ENCODE results near the gene HHATL. TPM values are rescaled to one million over a fixed set of nuclear protein-coding genes. Genes with fewer than 3 reads are reported as not detected.

The HHATL gene
- total and polyA plus RNA-seq, 10 of the 15 experiments (the other 5 are each of a cell fraction or from before 2014, with no cell fraction given): not detected

GRCh38 chr3:42697289-42698051, 5.1 kb downstream of the HHATL start:
- ChIA-PET SMC1A (ENCODE audit: uncharacterized antibody, unreplicated experiment) (no interaction called here), CTCF (no interaction called here), POLR2A (no interaction called here), RAD21 (ENCODE audit: unreplicated experiment) (no interaction called here)
- DNase-seq (ENCODE audit: low read depth, low spot score) (no peak), ATAC-seq (no peak), FAIRE-seq (no peak)
- Histone ChIP-seq H3K9ac (ENCODE audit: control insufficient read depth, insufficient read depth, low read length) (no peak overlapping the region), H3K27ac (ENCODE audit: control insufficient read depth, insufficient read depth) (no peak overlapping the region), H3K36me3 (ENCODE audit: control insufficient read depth in 2 of 2, insufficient read depth in 2 of 2, low read length in 1 of 2) (no peaks in the 10 kb centered on the region), H3K79me2 (ENCODE audit: control insufficient read depth, insufficient read depth, low read length) (no peaks in the 10 kb centered on the region), H4K20me1 (ENCODE audit: control insufficient read depth, insufficient read depth) (no peaks in the 10 kb centered on the region), H3K4me3 (no peak overlapping the region), H3K4me1 (ENCODE audit: control insufficient read depth, insufficient read depth, low read length) (no peaks in the 10 kb centered on the region), H2AFZ (ENCODE audit: control insufficient read depth, low read depth, low read length) (no peak overlapping the region), H3K4me2 (ENCODE audit: control insufficient read depth, insufficient read depth) (no peak overlapping the region), H3K9me3 (replicated peaks; ENCODE audit: control insufficient read depth, insufficient read depth, low read length) (no peaks in the 10 kb centered on the region), H3K27me3 (replicated peaks in 1 of 2; ENCODE audit: control insufficient read depth in 2 of 2, insufficient read depth in 2 of 2, low read length in 1 of 2) (no peaks in the 10 kb centered on the region)
- intact Hi-C loops (cut with micrococcal nuclease; ENCODE audit: unreplicated experiment) (no loop called here), in situ Hi-C loops (cut with MboI) (no loop called here)
- WGBS (ENCODE audit: insufficient coverage, insufficient replicate concordance, low lambda C conversion rate, missing lambda C conversion rate): 36% methylated on average over 18 of the region's 18 CpGs
- BruUV-seq (replicated peaks): no TSS peak
- TF ChIP-seq SIX5 (IDR thresholded peaks at IDR 0.05; ENCODE audit: low read depth, low read length, severe bottlenecking): no peak
- TF ChIP-seq MLLT1 (IDR thresholded peaks at IDR 0.05): no peak
- no peak for TF ChIP-seq SREBF1 (IDR thresholded peaks at IDR 0.05; ENCODE audit: low read length)
- TF ChIP-seq SIN3A (IDR thresholded peaks at IDR 0.05; ENCODE audit: low read depth, low read length): no peak
- no peak for TF ChIP-seq IRF4 (IDR thresholded peaks at IDR 0.05; ENCODE audit: low read depth, low read length)
- TF ChIP-seq ZSCAN29 (IDR thresholded peaks at IDR 0.05): no peak
- TF ChIP-seq CBX5 (IDR thresholded peaks at IDR 0.05; ENCODE audit: low read depth): no peak
- no peak for TF ChIP-seq CHD2 (IDR thresholded peaks at IDR 0.05; ENCODE audit: borderline replicate concordance, low read depth, low read length)
- no peak for TF ChIP-seq SMAD1 (IDR thresholded peaks at IDR 0.05; ENCODE audit: low read depth, partially characterized antibody)
- no peak for TF ChIP-seq IKZF1 (conservative IDR thresholded peaks at IDR 0.05)
- TF ChIP-seq CREB1 (IDR thresholded peaks at IDR 0.05; ENCODE audit: low read depth): no peak
- TF ChIP-seq NFYB (IDR thresholded peaks at IDR 0.05; ENCODE audit: insufficient read depth, low read depth, low read length): no peak
- TF ChIP-seq TCF7 (IDR thresholded peaks at IDR 0.05; ENCODE audit: borderline replicate concordance): no peak
- TF ChIP-seq BCL11A (IDR thresholded peaks at IDR 0.05; ENCODE audit: low read depth, low read length): no peak
- TF ChIP-seq USF1 (IDR thresholded peaks at IDR 0.05; ENCODE audit: borderline replicate concordance, extremely low read length, insufficient read depth, low read depth, low read length): no peak
- no peak for TF ChIP-seq ZNF592 (IDR thresholded peaks at IDR 0.05)
- TF ChIP-seq, protein P1, sequence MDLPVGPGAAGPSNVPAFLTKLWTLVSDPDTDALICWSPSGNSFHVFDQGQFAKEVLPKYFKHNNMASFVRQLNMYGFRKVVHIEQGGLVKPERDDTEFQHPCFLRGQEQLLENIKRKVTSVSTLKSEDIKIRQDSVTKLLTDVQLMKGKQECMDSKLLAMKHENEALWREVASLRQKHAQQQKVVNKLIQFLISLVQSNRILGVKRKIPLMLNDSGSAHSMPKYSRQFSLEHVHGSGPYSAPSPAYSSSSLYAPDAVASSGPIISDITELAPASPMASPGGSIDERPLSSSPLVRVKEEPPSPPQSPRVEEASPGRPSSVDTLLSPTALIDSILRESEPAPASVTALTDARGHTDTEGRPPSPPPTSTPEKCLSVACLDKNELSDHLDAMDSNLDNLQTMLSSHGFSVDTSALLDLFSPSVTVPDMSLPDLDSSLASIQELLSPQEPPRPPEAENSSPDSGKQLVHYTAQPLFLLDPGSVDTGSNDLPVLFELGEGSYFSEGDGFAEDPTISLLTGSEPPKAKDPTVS (IDR thresholded peaks at IDR 0.05; ENCODE audit: low read depth, low read length): no peak
